ENCODE results near the gene RBPJL.

The RBPJL gene, protein sequence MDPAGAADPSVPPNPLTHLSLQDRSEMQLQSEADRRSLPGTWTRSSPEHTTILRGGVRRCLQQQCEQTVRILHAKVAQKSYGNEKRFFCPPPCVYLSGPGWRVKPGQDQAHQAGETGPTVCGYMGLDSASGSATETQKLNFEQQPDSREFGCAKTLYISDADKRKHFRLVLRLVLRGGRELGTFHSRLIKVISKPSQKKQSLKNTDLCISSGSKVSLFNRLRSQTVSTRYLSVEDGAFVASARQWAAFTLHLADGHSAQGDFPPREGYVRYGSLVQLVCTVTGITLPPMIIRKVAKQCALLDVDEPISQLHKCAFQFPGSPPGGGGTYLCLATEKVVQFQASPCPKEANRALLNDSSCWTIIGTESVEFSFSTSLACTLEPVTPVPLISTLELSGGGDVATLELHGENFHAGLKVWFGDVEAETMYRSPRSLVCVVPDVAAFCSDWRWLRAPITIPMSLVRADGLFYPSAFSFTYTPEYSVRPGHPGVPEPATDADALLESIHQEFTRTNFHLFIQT

DNA sequence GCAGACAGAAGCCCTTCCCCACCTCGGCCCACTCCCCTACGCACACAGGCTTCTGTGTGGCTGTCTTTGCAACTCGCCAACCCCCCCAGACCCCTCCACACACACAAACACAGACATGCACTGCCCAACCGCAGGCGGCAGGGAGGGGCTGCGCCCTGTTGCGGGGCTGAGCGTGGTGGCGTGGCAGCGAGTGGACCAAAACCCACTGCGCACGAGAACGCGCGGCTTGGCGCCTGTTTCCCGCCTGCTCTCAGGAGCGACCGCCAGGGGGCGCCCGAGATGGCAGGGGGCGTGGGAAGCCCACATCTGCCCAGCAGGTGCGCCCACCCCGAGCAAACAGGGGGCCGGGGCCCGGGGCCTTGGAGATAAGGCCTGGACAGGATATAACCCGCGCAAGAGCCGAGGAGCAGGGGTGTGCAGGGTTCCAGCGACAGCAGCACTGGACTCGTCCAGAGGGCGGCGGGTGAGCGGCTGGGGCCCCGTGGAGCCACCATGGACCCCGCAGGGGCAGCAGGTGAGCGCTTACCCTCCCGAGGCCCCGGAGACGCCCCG lies at the start of gene RBPJL:
RBPJL (plus strand) TSS at position 410 of the 552 bp plus-strand sequence; CDS start at position 493, 83 bp downstream.
- no peak for DNase-seq (ENCODE audit: low read depth, low spot score)

DNA sequence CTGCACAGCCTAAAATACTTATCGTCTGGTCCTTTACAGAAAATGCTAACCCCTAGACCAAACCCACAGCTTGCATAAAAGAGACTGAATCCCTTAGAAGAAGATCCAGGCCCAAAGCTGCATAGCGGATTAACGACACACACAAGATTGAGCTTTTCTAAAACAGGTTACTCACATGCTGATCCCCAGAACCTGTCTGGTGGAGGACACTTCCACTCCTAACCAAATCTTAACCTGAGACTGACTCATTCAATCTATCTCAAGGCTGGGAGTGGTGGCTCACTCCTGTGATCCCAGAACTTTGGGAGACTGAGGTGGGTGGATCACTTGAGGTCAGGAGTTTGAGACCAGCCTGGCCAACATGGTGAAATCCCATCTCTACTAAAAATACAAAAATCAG lies 49.5 kb upstream of the RBPJL start:
- no peak for DNase-seq (ENCODE audit: low read depth, low spot score)

DNA sequence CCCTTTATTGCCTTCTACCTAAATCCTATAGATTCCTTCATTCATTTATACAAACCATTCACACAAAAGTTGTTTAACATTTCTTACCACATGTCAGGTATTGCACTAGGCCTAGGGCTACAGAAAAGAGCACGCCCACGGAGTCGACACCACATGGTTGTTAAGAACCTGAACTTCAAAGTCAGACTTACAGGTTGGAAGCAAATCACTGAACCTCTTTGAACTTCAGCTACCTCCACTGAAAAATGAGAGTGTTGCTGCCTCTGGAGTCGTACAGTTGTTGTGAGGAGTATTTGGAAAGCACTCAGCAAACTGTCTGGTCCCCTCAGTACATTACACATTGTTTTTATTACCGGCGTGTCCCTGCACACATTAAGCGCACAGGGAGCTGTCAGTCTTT lies 48.9 kb upstream of the RBPJL start:
- DNase-seq (ENCODE audit: low read depth, low spot score), result no peak

DNA sequence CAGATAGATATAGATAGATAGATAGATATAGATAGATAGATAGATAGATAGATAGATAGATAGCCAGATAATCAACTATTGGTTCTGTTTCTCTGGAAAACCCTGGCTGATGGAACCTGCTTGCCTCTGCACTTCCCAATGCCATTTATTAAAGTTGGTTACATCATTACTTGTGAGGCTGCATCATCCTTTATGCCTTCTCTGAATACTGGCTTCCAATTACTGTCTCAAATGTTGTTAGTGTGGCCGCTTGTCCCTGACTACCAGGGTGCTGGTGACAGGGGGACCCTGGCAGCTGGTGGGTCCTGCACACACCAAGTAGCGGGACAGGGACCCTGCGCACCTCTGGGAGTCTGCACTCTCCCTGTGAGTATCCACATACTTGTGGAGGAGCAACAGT lies 48.4 kb upstream of the RBPJL start:
- no peak for DNase-seq (ENCODE audit: low read depth, low spot score)

DNA sequence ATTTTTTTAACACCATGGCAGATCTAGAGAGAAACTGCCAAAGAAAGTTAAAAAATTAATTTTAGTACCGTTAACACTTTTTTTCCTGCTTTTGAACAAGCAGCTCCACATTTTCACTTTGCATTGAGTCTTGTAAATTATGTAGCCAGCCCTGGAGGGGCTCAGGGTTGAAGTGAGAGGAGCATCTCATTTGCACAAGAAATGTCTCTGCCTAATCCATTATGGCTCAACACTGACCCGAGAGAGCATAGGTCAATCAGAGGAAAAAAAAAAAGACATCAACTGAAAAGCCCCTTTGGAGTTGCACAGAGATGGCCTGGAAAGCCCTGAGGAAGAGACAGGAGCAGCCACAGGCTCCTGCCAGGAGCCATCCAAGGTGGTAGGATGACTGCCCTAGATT lies 48.0 kb upstream of the RBPJL start:
- no peak for DNase-seq (ENCODE audit: low read depth, low spot score)

DNA sequence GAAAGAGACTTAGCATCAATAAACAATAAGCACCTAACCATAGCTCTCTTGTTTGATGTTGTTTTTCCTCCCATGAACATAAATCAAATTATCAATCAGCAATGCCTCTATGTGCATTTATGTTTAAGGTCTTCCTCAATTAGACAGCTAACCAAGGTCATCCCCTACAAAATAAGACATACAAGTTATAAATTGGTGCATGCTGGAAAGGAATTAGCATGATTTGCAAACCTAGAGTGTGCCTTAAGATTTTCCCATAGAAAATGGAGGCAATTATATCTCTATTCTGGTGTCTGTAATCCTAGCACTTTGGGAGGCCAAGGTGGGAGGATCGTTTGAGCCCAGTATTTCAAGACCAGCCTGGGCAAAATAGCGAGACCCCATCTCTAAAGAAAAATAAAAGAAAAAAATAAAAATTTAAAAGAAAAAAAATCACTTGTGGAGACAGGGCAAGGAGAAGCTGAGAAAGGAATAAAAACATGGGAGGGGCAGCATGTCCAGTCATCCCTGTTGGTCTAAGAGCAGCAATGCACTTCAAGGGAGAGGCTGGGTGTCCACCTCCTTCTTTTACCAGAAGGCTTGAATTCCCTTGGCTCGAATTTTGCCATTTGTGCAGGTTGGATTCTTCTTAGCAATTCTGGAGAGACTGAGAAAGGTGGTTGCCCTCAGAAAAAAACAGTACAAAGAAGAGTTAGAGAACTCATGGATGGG lies 42.9 kb upstream of the RBPJL start:
- DNase-seq (ENCODE audit: low read depth, low spot score), result no peak

DNA sequence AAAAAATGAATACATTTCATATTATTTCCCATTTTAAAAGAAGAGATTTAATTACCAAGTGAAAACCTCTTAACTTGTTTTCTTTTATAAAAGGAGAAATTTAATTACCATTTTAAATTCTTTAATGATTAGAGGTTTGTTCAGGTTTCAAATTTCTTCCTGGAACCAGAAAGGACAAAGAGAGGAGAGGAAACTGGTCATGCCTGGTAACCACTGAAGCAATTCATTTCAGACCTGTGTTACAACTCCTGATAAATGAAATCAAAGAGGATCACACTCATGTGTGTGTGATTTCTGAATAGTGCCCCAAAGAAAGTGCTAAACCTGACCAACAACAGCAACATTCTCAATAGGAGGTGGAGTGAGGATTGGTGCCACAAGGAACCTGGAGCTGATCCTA lies 39.7 kb upstream of the RBPJL start:
- DNase-seq (ENCODE audit: low read depth, low spot score), result no peak

DNA sequence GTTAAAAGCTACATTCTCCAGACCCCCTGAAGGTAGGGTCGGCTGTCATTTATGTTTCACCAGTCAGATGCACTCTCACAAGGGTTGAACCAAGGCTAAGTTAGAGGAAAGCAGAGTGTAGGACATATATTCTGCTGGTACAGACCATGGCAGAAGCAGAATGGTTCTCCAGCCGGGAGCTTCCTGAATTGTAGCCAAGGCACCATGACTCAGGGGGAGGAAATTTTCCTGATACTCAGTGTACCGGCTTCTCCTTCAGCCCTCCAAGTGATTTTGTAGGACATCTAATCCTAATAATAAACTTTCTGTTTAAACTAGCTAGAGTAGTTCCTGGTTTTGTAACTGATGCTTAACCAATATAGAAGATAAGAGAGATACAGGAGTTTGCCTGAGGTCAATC lies 38.1 kb upstream of the RBPJL start:
- peak; percentile 20 for DNase-seq (ENCODE audit: low read depth, low spot score)

DNA sequence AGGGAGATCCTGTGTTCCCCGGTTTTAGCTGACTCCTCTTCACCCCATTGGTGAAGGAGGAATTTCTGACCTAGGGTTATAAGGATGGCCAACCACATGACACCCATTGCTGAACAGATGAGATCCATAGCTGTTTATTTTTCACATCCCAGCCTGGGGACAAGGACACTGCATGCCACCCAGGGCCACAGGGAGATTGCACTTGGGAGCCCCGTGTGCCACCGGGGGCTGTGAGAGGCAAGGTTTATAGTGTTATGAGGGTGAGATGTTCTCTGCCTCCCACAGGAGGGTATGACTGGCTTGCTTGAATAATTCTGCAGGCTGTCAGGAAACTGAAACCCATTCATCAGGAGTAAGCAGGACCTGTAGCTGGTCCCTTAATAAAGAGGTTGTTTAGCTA lies 37.6 kb upstream of the RBPJL start:
- DNase-seq (ENCODE audit: low read depth, low spot score), result no peak

DNA sequence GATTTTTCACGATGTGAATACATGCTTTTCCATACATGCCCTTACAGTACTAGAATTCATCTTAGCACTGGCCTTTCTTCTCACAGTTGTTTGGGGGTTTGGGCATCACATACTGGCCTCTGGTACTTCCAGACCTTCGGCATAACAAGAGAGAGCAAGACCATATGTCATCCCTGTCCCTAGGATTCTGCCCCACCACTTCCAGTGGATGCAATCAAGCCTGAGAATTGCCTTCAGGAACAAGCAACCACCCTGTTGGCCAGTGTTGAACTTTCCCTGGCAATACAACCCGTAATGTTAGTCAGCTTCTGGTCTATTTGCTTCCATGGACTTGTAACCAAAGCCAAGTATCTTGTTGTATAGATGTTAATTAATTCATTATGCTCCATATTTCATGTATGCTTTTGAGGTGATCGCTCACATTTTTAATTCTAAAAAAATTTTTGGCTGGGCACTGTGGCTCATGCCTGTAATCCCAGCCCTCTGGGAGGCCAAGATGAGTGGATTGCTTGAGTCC lies 36.8 kb upstream of the RBPJL start:
- no peak for DNase-seq (ENCODE audit: low read depth, low spot score)

DNA sequence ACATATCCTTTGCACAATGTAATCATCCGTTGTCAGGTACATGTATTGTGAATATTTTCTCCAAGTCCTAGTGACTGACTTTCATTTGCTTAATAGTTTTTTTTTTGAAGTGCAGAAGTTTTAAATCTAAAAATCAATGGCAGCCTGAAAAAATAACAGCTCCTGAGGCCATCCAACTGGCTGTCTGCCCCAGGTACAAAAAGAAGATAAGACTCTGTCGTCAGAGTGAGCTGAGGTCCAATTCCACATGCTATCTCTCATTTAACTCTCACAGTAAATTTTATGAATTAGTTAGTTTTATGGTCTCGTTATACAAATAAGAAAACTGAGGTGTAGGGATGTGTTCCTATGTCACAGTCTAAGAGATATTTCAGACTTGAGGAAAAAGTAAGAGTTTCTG lies 31.3 kb upstream of the RBPJL start:
- no peak for DNase-seq (ENCODE audit: low read depth, low spot score)

DNA sequence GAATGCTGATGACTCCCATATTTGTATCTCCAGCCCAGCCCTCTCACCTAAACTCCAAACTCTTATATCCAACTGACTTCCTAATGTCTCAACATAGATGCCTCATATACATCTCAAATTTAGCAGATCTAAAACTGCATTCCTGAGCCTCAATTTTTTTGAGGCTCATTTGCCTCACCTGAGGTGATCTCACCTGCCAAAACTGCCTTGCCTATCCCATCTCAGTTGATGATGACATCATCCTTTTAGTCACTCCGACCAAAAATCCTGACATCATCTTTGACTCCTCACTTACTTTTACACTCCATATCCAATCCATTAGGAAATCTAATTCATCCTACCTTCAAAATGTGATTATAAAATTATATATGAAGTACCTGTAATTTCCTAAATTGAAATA lies 26.6 kb upstream of the RBPJL start:
- DNase-seq (ENCODE audit: low read depth, low spot score), result no peak

DNA sequence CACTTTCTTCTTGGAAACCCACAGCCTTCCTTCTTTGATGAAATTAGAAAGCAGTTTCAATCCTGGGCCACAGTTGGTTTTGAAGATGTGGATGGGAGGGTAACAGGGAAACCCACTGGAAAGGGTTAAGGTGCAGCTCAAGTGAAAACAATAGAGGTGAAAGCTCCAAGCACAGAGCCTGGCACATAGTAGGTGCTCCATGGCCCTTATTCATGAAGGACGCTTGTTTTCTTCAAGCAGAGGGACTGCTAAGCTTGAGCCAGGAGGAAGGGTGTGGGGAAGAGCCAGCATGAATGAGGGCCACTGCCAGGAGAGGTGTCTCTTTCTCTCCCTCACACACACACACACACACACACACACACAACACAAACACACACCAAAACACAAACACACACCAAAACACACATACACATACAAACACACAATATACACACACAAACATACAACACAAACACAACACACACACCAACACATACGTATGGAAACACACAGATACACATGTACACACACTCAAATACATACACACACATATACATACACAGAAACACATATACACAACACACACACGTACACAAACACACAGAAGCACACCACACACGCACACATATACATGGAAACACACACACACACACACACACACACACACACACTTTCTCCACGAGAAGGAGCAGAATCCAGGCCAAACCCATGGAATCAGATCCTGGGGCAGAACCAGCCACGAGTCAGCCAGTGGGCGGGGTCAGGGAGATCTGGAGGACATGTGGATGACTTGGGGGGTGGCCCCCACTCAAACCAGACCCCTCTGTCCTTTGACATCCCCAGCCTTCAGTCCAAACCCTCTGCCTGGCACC lies 23.7 kb upstream of the RBPJL start:
- no peak for DNase-seq (ENCODE audit: low read depth, low spot score)

DNA sequence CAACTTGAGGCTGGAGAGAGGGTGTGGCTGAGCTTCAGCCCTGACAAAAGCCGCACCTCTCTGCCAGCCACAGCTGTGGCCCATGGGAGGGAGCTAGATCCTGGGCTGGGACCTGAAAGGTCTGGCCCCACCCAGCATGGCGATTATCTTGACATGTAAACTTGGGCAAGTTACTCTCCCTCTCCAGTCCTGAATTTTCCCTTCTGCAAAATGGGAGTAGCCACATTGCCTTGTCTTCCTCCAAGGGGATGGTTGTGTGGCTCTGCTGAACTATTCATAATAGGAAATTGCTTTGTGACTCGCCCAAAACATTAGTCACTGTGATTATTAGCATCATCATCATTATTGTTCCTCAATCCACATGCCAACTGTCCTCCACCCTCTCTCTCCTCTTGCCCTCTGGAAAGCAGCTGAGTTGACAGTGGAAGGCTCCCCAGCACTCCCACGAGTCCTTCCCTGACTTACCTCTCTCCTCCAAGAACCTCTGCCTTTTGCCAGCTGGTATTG lies 23.0 kb upstream of the RBPJL start:
- DNase-seq (ENCODE audit: low read depth, low spot score), result no peak

DNA sequence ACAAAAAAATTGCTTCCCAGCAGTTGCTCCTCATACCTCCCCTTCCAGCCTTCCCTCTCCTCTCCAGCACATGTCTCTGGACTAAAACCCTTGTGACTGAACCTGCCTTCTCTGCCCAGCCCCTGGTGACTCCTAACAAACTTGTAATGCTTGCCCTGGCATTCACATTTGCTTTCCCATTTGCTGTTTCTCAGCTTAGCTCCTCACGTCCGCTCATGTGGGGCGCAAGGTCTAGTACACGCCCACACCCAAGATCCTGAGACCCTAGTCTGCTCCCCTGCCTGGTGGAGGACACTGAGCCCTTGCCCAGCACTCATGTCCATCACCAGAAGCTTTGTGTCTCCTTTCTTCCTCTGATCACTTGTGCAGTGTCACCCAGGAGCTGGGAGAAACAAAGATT lies 18.3 kb upstream of the RBPJL start:
- no peak for DNase-seq (ENCODE audit: low read depth, low spot score)

DNA sequence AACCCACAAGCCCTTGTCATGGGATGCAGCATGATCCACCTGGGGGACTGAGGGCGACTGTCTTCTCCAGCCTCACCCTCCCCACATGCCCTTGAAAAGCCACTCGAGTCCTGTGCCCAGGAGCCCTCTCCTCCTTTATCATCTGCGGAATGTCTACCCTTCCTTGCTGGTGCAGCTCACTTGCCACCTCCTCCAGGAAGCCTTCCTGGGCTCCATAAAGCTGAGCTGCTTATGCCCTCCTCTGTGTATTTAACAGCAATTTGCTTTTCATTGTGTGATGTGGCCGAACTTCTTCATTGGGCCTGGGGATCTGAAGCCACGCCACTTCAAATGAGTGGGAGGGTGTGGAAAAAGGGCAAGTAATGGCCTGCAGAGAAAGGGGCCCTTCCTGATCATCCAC lies 17.8 kb upstream of the RBPJL start:
- no peak for DNase-seq (ENCODE audit: low read depth, low spot score)

DNA sequence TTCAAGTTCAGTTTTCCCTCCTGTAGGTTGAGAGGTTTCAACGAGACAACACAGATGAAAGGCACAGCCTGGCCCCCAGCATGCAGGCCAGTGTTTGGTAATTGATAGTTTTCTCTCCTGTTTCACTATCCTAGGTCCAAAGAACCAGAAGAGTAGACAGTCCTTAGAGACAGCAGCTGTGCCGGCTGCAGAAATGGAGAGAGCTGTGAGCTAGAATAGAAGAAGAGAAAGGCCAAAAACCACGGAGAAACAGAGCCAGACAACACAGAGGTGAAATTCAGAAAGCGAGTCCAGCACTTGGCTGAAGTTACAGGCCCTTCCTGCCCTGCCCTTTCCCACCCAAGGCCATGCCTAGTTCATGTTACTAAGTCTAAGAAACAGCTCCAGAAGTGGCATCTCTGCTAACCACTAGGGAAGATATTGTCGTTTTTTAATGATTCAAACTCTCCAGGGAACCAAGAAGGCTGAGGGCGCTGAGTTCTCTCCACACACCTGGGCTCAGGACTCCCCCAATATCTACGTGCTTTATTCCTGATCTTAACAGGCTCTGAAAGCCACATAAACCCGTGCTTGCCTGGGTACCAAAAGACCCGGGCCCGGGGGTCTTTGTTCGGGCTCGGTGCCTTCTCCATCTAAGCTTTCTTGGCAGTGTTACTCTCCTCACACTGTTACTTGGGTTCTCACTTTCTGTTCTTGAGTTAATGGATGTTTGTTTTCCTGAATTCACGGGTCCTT lies 16.5 kb upstream of the RBPJL start:
- no peak for DNase-seq (ENCODE audit: low read depth, low spot score)

DNA sequence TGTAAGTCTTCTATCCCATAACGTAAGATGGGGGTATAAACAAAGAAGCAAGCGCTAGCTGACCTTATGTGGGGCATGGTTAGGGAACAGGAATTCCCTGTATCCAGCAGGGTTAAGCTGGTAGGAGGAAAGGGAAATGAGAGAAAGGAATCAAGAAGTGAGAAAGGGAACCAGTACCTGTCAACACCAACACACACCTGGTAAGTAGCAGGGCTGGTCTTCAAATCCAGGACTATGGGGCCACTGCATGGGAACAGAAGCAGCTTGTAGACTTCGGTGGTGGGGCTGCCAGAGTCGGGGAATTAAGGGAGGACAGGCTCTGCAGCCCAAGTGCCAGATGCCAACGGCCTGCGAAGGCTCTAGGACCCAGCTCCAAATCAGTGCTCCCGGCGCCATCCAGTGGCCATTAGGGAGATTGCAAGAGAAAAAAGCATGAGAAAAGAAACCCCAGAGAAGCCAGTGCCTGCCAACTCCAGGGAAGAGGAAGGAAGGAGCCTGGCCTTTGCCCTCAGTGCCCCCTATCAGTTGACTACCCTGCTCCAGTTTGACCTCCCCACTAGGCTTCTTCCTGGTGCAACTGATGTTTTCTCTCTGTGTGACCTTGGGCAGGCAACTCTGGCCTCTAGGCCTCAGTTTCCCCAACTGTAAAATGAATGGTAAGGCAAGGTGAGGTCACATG lies 15.8 kb upstream of the RBPJL start:
- peak; percentile 89 for DNase-seq (ENCODE audit: low read depth, low spot score)

DNA sequence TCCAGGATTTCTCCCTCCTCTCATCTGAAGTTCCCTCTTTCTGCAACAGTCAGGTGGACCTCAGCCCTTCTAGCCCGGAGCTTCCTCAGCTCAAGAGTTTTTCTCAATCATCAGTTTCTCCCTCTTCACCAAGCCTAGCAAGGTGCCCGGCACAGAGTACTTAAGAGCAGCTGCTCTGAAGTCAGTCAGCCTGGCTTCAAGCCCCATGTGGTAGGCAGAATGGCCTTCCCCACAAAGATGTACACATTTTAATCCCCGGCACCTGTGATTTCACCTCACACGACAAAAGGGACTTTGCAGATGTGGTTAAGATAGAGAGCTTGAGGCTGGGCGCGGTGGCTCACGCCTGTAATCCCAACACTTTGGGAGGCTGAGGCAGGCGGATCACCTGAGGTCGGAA lies 15.1 kb upstream of the RBPJL start:
- no peak for DNase-seq (ENCODE audit: low read depth, low spot score)

DNA sequence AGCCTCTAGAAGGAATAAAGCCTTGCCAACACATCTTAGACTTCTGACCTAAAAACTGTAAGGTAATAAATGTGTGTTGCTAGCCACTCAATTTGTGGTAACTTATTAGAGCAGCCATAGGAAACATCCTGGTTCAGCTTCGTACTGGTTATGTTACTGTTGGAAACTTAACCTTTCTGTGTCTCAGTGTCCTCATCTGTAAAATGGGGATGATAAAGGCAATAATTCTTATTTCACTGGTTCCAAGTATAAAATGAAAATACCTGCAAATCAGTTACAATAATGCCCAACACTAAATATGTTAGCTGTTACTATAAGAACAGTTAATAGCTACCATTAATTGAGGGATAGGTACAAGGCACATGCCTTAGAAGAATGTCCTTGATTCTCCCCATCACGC lies 14.3 kb upstream of the RBPJL start:
- DNase-seq (ENCODE audit: low read depth, low spot score), result no peak

Data from astrocyte of the hippocampus (primary cell).